IPS-18c (cell line): ENCODE data around the gene MAPK8IP1.

ENCODE experiments used
- H3K4me3 ChIP-seq: 2 replicates; pipeline ENCODE4 v1.7.0; 2013; ENCODE audit warnings: low read depth, mild to moderate bottlenecking, low read length, moderate library complexity; ENCODE audit not compliant: insufficient read depth
- H3K9me3 ChIP-seq: one replicate; pipeline ENCODE4 v1.6.1; 2013; ENCODE audit warnings: mild to moderate bottlenecking, low read length, moderate library complexity; ENCODE audit not compliant: control insufficient read depth, insufficient read depth

MAPK8IP1 gene

DNA sequence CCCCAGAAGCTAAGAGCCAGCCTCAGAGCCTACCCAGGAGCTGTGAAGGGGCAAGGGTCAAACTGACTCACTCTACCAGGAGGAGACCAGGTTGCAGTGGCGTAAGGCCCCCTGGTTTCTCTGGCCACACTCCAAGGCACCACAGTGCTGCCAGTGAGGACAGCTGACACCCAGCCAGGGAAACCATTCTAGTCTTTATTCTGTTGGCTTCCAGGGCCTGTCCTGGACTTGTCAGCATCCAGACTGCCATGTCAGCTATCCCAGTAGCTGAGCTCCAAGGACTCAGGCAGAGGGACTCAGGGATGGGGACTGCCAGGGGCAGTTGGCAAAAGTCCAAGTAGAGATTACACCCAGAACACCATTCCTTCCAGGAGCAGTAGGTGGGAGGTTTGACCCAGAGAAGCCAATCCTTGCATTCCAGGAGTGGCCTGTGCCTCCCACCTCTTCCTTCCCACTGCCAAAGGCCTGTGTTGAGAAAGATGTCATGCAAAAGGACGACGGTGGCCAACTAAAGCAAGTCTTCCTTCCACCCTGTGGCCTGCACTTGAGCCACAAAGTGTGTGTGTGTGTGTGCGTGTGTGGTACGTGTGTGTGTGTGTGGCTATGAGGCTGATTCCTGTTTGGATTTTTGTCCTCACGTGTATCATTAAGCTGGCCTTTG is 3.6 kb upstream of the MAPK8IP1 start:
- Histone ChIP-seq H3K4me3 (no peak overlapping the region), H3K9me3 (no peaks in the 10 kb centered on the region)

DNA sequence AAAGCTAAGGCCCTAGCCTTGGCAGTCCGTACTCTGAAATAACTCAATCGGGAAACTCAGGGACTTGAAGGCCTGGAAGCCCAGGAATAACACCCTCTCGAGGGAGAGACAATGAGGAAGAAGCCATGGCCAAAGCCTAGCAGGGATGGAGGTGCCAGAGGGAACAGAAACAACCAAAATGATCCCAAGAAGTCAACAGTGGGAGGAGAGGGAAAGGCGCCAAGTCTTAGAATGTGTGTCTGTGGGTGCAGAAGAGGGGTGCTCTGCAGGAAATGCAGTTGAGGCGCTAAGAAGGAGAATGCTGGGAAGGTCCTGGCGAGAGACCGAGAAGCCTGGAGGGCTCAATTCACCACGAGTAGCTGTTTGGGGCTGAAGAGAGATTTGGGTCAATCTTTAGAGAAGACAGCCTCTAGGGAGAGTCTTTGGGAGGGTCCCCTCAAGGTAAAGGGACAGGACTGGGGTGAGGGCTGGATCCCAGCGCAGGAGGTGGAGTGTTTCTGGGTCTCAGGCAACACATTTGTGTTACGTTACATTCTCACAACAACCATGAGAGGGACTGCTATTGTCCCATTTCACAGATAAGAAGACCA is 760 bp upstream of the MAPK8IP1 start:
- H3K9me3 ChIP-seq: no peaks in the 10 kb centered on the region

DNA sequence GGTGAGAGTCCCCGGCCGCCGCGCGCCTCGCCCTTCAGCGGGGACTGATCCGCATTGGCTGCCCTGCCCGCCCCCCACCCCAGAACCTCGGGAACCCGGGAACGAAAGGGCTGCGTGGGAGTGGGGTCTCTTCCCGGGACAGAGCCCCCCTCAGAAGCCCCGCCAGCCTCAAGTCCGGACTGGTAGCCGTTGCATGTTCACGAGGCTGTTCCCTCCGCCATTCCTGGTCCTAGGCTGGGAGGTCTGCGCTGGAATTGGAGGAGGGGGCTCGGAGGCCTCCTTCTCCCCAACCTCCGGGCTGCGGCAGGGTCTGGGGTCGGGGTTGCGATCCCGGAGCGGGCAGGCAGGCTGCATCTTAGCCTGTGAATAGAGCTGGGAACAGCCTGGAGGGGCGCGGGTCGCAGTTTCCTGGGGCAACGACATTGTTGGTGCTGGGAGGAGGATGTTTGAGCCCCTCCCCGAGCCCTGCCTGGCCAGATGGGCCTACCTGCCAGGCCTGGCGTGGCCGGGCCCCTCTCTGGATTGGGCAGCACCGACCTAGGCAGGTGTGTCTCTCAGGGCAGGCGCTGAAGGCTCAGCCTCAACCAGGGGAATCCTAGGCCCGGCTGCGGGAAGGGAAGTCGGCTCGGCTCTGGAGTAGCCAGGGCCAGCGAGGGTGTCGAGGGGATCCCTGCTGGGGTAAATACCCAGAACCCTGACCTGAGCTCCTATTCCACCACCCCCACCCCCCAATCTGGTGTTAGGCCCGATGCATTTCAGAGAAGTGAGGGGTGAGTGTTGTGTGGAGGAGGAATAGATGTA is 670 bp downstream of the MAPK8IP1 start:
- Histone ChIP-seq H3K9me3 (no peaks in the 10 kb centered on the region), H3K4me3 (peak overlapping the region; percentile 84)

More for the DNA sequence above, 760 bp upstream of the MAPK8IP1 start:
- H3K4me3 ChIP-seq: peak overlapping the region; percentile 43; the same call in 1 of the 2 replicates

DNA sequence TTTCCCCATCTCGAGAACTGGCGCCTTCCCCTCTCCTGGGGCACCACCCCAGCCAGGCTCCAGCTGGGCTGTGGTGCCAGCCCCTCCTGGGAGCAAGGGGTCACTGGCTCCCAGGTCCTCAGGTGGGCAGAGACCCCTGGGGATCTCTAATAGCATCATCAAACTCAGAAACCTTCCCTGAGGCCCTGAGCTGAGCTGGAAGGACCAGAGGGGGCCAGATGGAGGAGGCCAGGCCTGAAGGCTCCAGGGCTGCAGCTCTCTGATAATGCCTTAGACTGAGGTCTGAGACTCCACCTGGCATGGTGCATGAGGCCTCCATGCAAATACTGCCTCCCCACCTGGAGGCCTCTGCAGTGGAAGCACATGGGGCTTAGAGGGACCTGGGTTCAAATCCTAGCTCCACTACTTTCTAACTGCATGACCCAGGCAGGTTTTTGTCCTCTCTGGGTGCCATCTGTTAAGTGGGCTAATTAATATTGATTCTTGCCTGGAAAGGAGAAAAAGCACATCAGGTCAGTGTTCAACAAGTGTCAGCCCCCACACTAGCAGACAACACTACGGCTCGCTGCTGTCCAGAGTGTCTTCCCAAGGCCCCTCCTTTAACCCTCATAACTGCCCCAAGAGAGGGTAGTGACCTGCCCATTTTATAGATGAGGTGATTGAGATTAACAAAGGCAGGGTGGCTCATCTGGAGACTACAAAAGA is 1.5 kb downstream of the MAPK8IP1 start:
- Histone ChIP-seq H3K4me3 (peak overlapping the region; percentile 84), H3K9me3 (no peaks in the 10 kb centered on the region)

DNA sequence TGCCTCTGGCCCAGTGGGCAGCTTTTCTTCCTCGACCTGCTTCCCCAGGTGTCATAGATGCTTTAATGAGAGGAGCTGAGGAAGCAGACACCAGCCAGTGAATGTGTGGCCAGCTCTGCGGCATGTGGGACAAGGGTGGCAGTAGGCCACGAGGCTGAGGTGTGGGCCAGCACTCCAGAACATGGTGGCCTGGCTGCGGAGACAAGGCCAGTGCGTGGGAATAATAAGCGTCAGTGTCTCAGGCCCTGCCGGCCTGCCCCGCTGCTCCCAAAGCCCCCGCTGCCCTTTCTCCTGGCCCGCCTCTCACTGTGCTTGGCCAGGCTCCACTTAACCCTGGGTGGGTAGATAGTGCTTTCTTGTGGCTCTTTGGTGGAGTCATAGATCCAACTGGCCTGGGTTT is 2.1 kb downstream of the MAPK8IP1 start:
- Histone ChIP-seq H3K4me3 (no peak overlapping the region), H3K9me3 (no peaks in the 10 kb centered on the region)

DNA sequence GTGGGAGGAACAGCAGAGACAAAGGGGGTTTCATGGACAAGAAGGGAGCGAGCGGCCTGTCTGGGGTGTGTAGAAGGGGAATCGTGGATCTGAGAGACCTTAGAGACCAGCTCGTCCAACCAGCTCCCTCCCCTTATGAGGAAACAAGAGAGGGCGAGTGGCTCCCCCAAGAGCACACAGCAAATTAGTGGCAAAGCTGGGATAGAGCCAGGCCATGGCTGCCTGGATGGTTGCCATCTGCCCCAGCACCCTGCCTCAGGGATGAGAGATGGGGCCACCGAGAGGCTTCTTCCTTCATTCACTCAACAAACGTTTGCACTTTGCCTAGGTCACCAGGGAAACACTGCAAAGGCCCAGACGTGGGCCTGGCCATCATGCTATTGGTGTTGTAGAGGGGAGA is 4.1 kb downstream of the MAPK8IP1 start:
- Histone ChIP-seq H3K4me3 (no peak overlapping the region), H3K9me3 (no peaks in the 10 kb centered on the region)

DNA sequence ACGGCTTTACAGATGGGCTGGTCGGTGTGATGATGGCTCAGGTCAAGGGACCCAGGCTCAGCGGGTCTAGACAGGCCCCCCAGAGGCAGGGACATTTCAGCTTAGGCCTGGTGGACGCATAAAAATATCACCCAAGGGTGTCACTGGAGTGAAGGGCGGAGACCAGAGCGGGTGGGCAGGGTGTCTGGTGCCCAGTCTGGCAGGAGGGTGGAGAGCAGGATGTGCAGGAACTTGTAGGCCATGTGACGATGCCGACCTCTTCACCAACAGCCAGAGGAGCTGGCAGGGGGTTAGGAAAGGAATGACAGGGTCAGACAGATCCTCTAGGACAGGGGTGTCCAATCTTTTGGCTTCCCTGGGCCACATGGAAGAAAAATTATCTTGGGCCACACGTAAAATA is 4.5 kb downstream of the MAPK8IP1 start:
- Histone ChIP-seq H3K4me3 (no peak overlapping the region), H3K9me3 (no peaks in the 10 kb centered on the region)

DNA sequence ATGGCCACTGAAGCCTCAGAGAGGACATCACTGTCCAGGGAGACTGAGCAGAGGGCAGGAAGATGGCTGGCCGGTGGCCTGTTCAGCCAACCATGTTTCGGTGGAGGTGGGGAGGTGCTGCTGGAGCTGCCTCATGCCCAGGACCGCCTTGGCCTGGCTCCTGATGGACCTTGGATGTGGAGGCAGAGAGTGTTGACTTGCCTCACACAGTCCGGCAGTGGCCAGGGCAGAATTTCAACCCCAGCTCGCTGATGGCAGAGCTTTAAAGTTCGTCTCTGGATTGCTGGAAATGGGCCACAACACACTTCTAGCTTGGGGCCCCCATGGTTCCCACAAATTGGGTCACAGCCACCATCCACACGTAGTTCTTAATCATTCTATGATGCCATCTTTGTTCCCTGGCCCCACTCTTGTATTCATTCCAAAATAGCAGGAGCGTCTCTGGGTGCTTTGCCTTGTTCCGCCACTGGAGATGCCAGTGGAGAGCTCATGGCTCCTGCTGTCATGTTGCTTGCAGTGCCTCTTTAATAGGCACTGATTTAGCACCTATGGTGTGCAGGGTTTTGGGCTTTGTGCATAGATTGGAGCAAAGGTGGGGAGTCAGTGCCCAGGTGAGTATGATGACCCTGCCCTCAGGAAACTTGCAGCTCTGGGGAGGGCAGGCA is 5.6 kb downstream of the MAPK8IP1 start:
- H3K4me3 ChIP-seq: no peak overlapping the region
- H3K9me3 ChIP-seq: no peaks in the 10 kb centered on the region

DNA sequence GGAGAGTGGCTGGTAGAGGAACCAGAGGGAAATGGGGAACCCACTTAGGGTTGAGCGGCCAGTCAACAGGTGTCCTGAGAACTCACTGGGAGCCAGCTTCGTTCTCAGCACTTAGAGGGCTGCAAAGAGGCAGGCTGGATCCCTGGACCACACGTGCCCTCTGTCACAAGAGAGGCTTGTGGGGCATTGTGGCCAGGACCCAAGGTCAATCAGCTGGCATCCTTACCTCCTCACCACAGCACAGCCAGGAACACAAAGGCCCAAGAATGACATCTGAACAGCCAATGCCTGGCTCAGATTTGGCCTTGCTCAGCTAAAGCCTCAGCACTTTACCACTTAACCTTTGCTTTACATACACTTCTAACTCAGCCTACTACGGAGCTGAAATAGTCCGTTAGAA is 7.4 kb downstream of the MAPK8IP1 start:
- Histone ChIP-seq H3K4me3 (no peak overlapping the region), H3K9me3 (no peaks in the 10 kb centered on the region)

DNA sequence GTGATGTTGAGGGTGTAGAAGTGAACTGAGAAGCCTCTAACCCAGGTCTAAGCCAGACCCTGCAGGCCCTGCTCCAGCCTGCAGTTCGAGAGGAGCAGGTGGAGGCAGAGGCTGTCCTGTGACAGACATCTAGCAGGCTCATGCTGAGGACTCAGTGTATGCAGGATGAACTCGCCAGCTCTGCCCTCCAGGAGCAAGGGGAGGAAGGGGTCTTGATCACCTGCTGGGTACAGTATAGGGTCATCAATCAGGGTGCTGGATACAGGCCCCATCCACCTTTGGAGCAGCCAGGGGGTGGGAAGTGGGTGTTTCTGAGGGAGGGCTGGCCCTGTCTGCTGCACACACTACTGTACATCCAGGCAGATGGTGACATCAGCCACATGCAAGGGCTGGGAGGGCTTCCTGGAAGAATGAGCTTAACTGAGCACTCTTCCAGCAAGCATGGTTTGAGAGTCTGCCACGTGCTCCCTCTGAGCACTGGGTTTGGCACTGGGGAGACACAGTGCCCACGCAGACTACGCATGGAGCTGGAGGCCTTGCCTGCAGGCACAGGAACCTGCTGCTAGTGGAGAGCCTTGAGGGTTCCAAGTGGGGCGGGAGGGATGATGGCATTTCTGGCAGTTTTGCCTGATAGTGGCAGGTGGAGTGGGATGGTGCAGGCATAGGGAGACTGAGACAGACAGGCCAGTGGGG is 9.2 kb downstream of the MAPK8IP1 start:
- H3K4me3 ChIP-seq: no peak overlapping the region
- no peaks in the 10 kb centered on the region for H3K9me3 ChIP-seq

DNA sequence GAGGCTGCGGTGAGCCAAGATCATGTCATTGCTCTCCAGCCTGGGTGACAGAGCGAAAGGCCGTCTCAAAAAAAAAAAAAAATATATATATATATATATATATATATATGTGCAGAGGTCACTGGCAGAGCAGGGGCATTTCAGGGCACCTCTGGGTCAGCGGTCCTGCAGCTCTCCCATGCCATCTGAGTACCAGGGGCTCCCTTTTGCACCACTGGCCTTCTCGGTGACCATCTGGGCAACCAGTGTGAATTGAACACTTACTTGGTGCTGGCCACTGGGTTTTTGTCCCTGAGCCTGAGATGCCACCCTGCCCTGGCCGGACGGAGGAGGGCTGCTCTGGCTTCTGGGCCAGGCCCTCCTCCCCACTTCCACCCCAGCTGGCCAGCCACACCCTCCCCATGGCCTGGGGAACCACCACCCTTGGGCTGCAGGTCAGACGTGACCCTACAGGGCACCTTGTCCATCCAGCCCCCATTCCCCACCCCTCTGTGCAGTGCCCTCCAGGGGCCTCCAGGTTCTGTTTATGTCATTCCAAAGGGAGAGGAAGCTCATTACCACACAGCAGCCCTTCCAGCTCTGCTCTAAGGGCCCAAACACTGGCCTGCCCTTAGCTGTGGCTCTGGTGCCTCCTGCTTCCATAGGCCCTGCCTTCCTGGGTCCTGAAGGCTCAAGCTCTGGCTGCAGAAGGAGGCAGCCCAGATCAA is 10.3 kb downstream of the MAPK8IP1 start:
- Histone ChIP-seq H3K9me3 (no peaks in the 10 kb centered on the region), H3K4me3 (no peak overlapping the region)

DNA sequence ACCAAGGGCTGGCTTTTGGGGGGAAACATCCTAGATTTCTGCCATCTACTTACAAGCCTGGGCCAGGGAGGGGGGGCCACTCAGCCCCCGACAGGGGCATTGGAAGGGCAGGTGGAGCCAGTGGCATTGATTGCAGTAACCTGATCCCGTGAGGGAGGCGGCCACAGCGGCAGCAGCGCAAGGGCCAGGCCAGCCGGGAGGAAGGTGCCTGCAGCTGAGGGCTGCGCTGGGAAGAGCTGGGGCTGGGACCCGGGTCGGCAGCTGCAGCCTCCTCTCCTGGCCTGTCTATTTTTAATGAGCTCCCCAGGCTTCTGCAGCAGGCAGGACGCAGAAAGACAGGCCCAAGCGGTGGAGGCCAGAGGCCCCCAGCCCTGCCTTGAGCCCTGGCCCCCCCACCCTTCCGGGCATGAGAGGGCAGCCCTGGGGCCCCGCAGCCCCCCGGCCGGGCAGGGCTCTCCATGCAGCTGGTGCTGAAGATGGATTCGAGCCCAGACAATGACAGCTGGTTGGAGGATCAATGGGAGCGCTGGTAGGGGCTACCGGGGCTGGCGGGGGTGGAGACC is 11.1 kb downstream of the MAPK8IP1 start:
- Histone ChIP-seq H3K9me3 (no peaks in the 10 kb centered on the region), H3K4me3 (no peak overlapping the region; the same call in 1 of the 2 replicates)

DNA sequence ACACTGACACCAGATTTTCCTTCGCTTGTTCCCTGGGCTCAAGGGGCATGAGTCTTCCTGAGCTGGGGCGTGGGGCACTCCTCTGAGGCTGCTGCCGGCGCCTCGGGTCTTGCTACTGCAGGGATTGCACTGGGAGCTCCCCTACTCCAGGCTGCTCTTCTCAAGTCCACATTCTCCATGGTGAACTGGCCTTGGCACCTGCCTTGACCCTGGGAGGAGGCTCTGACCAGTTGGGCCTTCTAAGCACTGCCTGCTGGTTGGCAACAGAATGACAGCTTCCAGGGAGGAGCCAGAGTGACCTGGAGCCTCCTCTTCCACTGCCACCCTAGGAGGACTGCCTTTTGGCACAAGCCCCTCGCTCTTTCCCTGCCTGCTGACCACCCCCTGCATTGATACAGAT is 12.1 kb downstream of the MAPK8IP1 start:
- no peak overlapping the region for H3K4me3 ChIP-seq
- no peaks in the 10 kb centered on the region for H3K9me3 ChIP-seq

DNA sequence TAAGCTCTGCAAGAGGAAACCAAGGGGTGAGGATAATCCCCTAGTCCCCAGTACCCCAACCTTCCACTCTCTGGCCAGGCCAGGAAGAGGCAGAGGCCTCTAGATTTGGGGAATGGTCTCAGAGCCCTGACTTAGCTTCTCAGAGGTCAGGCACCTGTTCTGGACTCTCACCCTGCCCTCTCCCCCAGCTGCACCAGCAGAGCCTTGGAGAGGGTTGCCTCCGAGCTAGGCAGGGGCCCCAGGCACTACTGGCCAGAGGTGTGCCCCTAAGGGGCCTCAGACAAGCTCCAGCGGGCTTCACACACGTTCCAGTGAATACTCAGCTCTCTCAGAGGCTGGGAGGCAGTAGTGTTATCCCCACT is 13.6 kb downstream of the MAPK8IP1 start:
- H3K4me3 ChIP-seq: 0 out of 2 replicates have a peak overlapping the region, but pooled peaks have one; percentile 50
- H3K9me3 ChIP-seq: no peaks in the 10 kb centered on the region

DNA sequence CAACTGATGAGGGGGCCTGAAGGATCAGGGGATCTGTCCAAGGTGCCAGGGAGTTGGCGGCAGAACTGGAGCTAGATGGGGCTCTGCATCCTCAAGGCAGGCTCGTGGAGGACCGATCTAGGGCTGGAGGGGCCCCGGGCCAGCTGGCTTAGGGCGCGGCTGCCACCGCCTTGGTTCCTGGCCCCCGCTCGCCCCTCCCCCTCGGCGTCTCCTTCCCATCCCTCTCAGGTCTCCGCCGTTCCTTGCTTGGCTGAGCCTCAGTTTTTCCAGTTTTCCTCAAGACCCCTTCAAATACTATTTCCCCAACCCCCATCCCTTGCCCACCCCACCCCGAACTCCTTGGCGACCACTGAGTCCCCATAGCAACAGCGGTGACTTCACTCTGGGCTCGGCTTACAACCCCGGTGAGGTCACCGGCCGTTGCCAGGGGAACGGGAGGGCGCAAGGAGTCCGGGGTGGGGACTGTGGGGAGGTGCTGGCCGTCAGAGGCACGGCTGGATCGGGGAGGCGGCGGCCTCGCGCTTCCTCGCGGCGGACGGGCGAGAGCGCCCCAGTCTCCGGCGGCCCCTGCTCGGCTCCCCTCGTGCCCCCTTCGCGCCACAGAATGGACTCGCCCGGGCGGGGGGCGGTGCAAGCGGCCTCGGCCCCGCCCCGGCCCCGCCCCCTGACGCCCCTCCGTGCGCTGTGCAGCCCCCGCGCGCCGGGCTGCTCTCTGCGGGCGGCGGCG is 14.2 kb downstream of the MAPK8IP1 start:
- no peaks in the 10 kb centered on the region for H3K9me3 ChIP-seq
- peak overlapping the region; percentile 50 for H3K4me3 ChIP-seq
